Measurements from ENCODE around the gene TMEM202. TPM values are rescaled to one million over a fixed set of nuclear protein-coding genes. Genes with fewer than 3 reads are reported as not detected.

TMEM202 gene
- total RNA-seq, 4 donors from 2014 or later, result not detected

GRCh38 chr15:72451224-72451623 lies 53.1 kb downstream of the TMEM202 start:
- Histone ChIP-seq H3K9me3 (no peaks in the 10 kb centered on the region), H3K36me3 (no peaks in the 10 kb centered on the region), H3K27ac (no peak overlapping the region), H3K4me3 (no peak overlapping the region), H3K4me1 (no peaks in the 10 kb centered on the region), H3K27me3 (no peaks in the 10 kb centered on the region)
- 82% methylated on average over 9 of the region's 9 CpGs for WGBS
- DNase-seq (ENCODE audit: low spot score in 2 of 2), result no peak
- TF ChIP-seq CTCF (IDR thresholded peaks at IDR 0.05) (no peak), POLR2AphosphoS5 (IDR thresholded peaks at IDR 0.05) (no peak), EP300 (IDR thresholded peaks at IDR 0.05) (no peak), POLR2A (IDR thresholded peaks at IDR 0.05) (no peak)

GRCh38 chr15:72456684-72457083 lies 58.6 kb downstream of the TMEM202 start:
- no peak for DNase-seq (ENCODE audit: low spot score in 2 of 2)
- Histone ChIP-seq H3K27me3 (no peaks in the 10 kb centered on the region), H3K9me3 (no peaks in the 10 kb centered on the region), H3K4me3 (no peak overlapping the region), H3K36me3 (no peaks in the 10 kb centered on the region), H3K27ac (no peak overlapping the region), H3K4me1 (peaks cover 4% of the 10 kb centered on the region)
- TF ChIP-seq POLR2A (IDR thresholded peaks at IDR 0.05), result no peak
- no peak for TF ChIP-seq POLR2AphosphoS5 (IDR thresholded peaks at IDR 0.05)
- no peak for TF ChIP-seq EP300 (IDR thresholded peaks at IDR 0.05)
- TF ChIP-seq CTCF (IDR thresholded peaks at IDR 0.05), result no peak
- WGBS, result 92% methylated on average over 7 of the region's 7 CpGs

Other genes starting within 250 kb of the TMEM202 start
- 10 to 100 TPM in 2 of 4 donors, 1 to 10 TPM in 2; 3.6 to 13.1 (median 9.0) TPM for gene GRAMD2A, start 200.5 kb upstream of the TMEM202 start, total RNA-seq
- 100 to 1,000 TPM; 294 to 522 (median 411) TPM for gene PKM, start 167.1 kb upstream of the TMEM202 start, total RNA-seq
- gene PARP6, start 125.8 kb upstream of the TMEM202 start, total RNA-seq, result 100 to 1,000 TPM in 1 of 4 donors, 10 to 100 TPM in 3; 63.6 to 102 (median 70.6) TPM
- gene CELF6, start 78.1 kb upstream of the TMEM202 start, total RNA-seq, result 1 to 10 TPM in 2 of 4 donors, under 1 TPM in 2; 0.70 to 1.5 (median 0.99) TPM
- 10 to 100 TPM; 34.8 to 60.2 (median 45.8) TPM for gene HEXA, start 22.3 kb upstream of the TMEM202 start, total RNA-seq
- gene ARIH1, start 76.0 kb downstream of the TMEM202 start, total RNA-seq, result 10 to 100 TPM; 73.1 to 84.8 (median 78.0) TPM

All from suprapubic skin (tissue), 4 donors.